ENCODE results near the gene CXCR4. TPM values are rescaled to one million over a fixed set of nuclear protein-coding genes. Genes with fewer than 3 reads are reported as not detected.

CXCR4 gene
- total and polyA plus RNA-seq, 9 of the 15 experiments (the other 6 are each of a cell fraction or from before 2014, with no cell fraction given): 0.07 to 0.45 (median 0.17) TPM; not detected in 3

DNA sequence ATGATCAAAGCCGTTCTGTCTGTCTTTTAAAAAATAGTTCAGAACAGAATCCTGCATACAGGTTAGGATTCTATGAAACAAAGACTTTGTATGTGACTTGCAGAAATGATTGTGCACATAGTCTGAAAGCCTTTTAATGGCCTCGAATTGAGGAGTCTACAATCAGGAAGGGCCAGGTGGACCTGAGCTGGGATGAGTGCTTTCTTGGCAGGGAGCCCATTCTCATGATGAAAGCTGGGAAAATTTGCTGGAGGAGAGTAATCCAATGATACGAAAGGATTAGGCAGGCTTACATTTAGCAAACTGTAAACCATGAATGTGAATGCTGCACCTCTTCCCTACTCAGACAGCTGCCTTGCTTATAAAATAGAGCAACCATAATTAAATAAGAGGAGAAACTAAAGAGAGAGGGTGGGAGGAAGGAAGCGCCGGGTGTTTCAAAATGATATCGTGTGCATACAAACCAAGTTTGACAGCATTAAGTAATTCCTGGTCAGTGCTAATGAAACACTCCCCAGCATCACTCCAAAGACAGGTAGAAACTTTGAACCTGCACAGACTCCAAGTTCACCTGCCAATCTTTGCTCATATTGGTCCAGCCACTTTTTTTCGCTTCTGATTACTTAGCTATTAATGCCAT is 23.7 kb upstream of the CXCR4 start:
- intact Hi-C loops (cut with micrococcal nuclease) (no loop called here), in situ Hi-C loops (cut with MboI) (no loop called here)
- DNase-seq (ENCODE audit: extremely low read depth in 1 of 4, low spot score in 3 of 4): peak in 2 of 4 experiments; percentile 16 to 19
- H3K9ac ChIP-seq (ENCODE audit: insufficient read depth in 1 of 2, low read depth in 2 of 2, low read length in 2 of 2): no peak overlapping the region
- no peaks in the 10 kb centered on the region for H3K9me1 ChIP-seq (ENCODE audit: control insufficient read depth, insufficient read depth, low read length)
- no peaks in the 10 kb centered on the region for H3K27me3 ChIP-seq (ENCODE audit: control insufficient read depth in 2 of 2, insufficient read depth in 2 of 2, low read length in 2 of 2)
- BruUV-seq (replicated peaks): no TSS peak
- no peak overlapping the region for H3K4me2 ChIP-seq (ENCODE audit: insufficient read depth, low read length)
- no peaks in the 10 kb centered on the region for H3K36me3 ChIP-seq (ENCODE audit: control insufficient read depth, insufficient read depth, low read length)
- no peaks in the 10 kb centered on the region for H3K9me3 ChIP-seq (replicated peaks; ENCODE audit: control insufficient read depth, insufficient read depth, low read depth, low read length)
- WGBS (ENCODE audit: insufficient coverage, low coverage, missing lambda C conversion rate): 0% methylated on average over 7 of the region's 7 CpGs
- no peaks in the 10 kb centered on the region for H3K79me2 ChIP-seq (ENCODE audit: control insufficient read depth, insufficient read depth, low read length)
- H3K27ac ChIP-seq (ENCODE audit: extremely low read depth, low read depth, low read length): no peak overlapping the region
- peak; percentile 26 for FAIRE-seq
- ChIA-PET POLR2A (interaction anchor here (0.7 kb wide), 1 partner anchor 9 kb away, joined by 3 read pairs; no protein-coding TSS in a partner anchor), CTCF (ENCODE audit: low intra/inter-chr PET ratio) (no interaction called here)
- no peaks in the 10 kb centered on the region for H4K20me1 ChIP-seq (replicated peaks; ENCODE audit: control insufficient read depth, insufficient read depth, low read length)
- H3K4me3 ChIP-seq: no peak overlapping the region
- peak; percentile 59 for ATAC-seq
- H3K4me1 ChIP-seq (replicated peaks in 1 of 2; ENCODE audit: control insufficient read depth in 2 of 2, insufficient read depth in 2 of 2, low read length in 2 of 2): no peaks in the 10 kb centered on the region
- H2AFZ ChIP-seq (ENCODE audit: low read depth, low read length): no peak overlapping the region
- TF ChIP-seq ZNF583 (CRISPR knock-in tag; IDR thresholded peaks at IDR 0.05) (no peak), L3MBTL2 (IDR thresholded peaks at IDR 0.05) (no peak), TCF3 (CRISPR knock-in tag; IDR thresholded peaks at IDR 0.05) (peak; percentile 13; the same call in 1 of the 2 replicates), NFIC (IDR thresholded peaks at IDR 0.05) (peak; percentile 91), SMARCA4 (IDR thresholded peaks at IDR 0.05) (no peak), CHCHD3 (CRISPR knock-in tag; IDR thresholded peaks at IDR 0.05) (no peak), ZNF668 (CRISPR knock-in tag; IDR thresholded peaks at IDR 0.05) (no peak), PCBP1 (IDR thresholded peaks at IDR 0.05; ENCODE audit: low read depth, low read length, poor library complexity, severe bottlenecking) (no peak), DNMT1 (IDR thresholded peaks at IDR 0.05) (no peak), ARID1B (IDR thresholded peaks at IDR 0.05) (peak; percentile 71), CBFA2T3 (IDR thresholded peaks at IDR 0.05) (peak; percentile 17; the same call in 1 of the 2 replicates), NR4A1 (CRISPR knock-in tag; IDR thresholded peaks at IDR 0.05) (no peak), NR4A1 (tag; IDR thresholded peaks at IDR 0.05) (no peak), FOXP1 (CRISPR knock-in tag; IDR thresholded peaks at IDR 0.05) (no peak), KLF1 (tag; IDR thresholded peaks at IDR 0.05) (no peak), HEY1 (CRISPR knock-in tag; IDR thresholded peaks at IDR 0.05; ENCODE audit: borderline replicate concordance) (no peak)
- TF ChIP-seq, protein P1, sequence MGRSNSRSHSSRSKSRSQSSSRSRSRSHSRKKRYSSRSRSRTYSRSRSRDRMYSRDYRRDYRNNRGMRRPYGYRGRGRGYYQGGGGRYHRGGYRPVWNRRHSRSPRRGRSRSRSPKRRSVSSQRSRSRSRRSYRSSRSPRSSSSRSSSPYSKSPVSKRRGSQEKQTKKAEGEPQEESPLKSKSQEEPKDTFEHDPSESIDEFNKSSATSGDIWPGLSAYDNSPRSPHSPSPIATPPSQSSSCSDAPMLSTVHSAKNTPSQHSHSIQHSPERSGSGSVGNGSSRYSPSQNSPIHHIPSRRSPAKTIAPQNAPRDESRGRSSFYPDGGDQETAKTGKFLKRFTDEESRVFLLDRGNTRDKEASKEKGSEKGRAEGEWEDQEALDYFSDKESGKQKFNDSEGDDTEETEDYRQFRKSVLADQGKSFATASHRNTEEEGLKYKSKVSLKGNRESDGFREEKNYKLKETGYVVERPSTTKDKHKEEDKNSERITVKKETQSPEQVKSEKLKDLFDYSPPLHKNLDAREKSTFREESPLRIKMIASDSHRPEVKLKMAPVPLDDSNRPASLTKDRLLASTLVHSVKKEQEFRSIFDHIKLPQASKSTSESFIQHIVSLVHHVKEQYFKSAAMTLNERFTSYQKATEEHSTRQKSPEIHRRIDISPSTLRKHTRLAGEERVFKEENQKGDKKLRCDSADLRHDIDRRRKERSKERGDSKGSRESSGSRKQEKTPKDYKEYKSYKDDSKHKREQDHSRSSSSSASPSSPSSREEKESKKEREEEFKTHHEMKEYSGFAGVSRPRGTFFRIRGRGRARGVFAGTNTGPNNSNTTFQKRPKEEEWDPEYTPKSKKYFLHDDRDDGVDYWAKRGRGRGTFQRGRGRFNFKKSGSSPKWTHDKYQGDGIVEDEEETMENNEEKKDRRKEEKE (IDR thresholded peaks at IDR 0.05; ENCODE audit: borderline replicate concordance in 1 of 2, control insufficient read depth in 1 of 2, low read depth in 2 of 2, low read length in 1 of 2): no peak
- TF ChIP-seq, protein P2, sequence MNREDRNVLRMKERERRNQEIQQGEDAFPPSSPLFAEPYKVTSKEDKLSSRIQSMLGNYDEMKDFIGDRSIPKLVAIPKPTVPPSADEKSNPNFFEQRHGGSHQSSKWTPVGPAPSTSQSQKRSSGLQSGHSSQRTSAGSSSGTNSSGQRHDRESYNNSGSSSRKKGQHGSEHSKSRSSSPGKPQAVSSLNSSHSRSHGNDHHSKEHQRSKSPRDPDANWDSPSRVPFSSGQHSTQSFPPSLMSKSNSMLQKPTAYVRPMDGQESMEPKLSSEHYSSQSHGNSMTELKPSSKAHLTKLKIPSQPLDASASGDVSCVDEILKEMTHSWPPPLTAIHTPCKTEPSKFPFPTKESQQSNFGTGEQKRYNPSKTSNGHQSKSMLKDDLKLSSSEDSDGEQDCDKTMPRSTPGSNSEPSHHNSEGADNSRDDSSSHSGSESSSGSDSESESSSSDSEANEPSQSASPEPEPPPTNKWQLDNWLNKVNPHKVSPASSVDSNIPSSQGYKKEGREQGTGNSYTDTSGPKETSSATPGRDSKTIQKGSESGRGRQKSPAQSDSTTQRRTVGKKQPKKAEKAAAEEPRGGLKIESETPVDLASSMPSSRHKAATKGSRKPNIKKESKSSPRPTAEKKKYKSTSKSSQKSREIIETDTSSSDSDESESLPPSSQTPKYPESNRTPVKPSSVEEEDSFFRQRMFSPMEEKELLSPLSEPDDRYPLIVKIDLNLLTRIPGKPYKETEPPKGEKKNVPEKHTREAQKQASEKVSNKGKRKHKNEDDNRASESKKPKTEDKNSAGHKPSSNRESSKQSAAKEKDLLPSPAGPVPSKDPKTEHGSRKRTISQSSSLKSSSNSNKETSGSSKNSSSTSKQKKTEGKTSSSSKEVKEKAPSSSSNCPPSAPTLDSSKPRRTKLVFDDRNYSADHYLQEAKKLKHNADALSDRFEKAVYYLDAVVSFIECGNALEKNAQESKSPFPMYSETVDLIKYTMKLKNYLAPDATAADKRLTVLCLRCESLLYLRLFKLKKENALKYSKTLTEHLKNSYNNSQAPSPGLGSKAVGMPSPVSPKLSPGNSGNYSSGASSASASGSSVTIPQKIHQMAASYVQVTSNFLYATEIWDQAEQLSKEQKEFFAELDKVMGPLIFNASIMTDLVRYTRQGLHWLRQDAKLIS (CRISPR knock-in tag; IDR thresholded peaks at IDR 0.05): no peak

All from K562 (cell line).